Putamen (tissue), 1 donor: ENCODE results near the gene SPHKAP.
A peak's percentile ranks its signal among the peaks of the same experiment; 100 is the strongest.
"Not testable (repeated sequence)": the region's sequence is repeated elsewhere in the genome, so short reads cannot be mapped to it uniquely, and the experiment has no call there.

Source experiments
- DNase-seq: peaks from one replicate; pipeline ENCODE4 v3.0.0-alpha.2; 2016; ENCODE audit warnings: low spot score

SPHKAP gene

DNA sequence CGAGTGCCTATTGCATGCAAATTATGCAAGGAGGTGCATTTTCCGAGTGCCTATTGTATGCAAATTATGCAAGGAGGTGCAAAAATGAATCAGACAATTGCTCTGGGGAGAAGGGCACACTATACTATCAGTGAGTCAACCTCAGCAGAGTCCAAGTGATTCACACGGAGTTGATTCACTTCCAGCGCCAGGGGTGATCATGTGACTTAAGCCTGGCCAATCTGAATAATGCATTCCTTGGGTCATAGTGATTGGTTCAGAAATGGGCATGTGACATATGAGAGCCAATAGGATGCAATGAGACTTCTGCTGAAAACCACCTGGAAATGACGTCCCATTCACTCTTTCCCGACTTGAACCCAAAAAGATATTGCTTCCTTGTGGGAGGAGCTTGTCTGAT lies 157.9 kb downstream of the SPHKAP start:
- DNase-seq = no peak

DNA sequence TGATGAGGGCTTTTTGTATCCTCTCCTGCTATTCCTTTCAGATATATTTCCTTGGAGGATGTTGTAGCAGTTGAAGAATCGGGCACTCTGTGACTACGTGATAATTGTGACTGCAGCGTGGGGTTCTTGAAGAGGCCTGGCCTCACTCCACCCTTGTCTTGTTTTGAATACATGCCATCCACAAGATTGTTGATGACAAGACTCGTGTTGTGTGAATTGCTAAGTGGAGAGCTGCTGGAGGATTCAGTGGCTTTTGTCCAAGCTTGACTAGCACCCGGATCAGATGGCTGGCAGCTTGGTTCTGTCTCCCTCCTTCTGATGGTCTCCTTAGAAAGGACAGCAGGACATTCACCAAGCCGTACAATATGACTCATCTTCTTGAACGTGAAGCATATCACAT lies 163.2 kb downstream of the SPHKAP start:
- no peak for DNase-seq

GRCh38 chr2:228017784-228018183 lies 163.7 kb downstream of the SPHKAP start:
- DNase-seq = peak; percentile 14

GRCh38 chr2:228016402-228016801 lies 165.1 kb downstream of the SPHKAP start:
- DNase-seq = no peak

- no peak for DNase-seq
These were observed 165.7 kb downstream of the SPHKAP start for GRCh38 chr2:228015741-228016140.

DNA sequence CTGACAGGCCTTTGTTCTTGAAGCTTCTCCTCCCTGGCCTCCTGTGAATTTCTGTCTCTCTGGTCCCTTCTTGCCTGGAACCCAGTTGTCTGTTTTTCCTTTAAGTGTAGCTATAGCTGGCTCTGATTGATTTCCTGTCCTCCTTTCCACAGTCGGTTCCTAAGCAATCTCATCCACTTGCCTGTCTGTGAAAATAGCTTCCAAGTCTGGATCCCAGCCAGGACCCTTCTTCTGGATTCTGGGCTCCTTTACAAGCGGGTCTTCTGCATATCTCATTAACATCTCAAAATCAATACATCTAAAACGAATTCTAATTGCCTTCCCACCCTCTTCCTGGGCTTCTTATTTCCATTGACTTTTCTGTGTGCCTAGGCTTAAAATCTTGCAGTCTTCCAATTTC lies 185.1 kb downstream of the SPHKAP start:
- DNase-seq = no peak

GRCh38 chr2:227990937-227991336 lies 190.6 kb downstream of the SPHKAP start:
- DNase-seq = no peak

- no peak for DNase-seq
These were observed 208.2 kb downstream of the SPHKAP start for GRCh38 chr2:227973241-227973640.

GRCh38 chr2:227971619-227972230 lies 209.8 kb downstream of the SPHKAP start:
- DNase-seq = no peak

GRCh38 chr2:227960317-227960716 lies 221.2 kb downstream of the SPHKAP start:
- no peak for DNase-seq

- DNase-seq = no peak
These were observed 238.5 kb downstream of the SPHKAP start for GRCh38 chr2:227942965-227943364.

- DNase-seq = no peak
These were observed 239.5 kb downstream of the SPHKAP start for GRCh38 chr2:227942021-227942420.

- DNase-seq = peak; percentile 83
These were observed 242.0 kb downstream of the SPHKAP start for GRCh38 chr2:227939271-227940027.

DNA sequence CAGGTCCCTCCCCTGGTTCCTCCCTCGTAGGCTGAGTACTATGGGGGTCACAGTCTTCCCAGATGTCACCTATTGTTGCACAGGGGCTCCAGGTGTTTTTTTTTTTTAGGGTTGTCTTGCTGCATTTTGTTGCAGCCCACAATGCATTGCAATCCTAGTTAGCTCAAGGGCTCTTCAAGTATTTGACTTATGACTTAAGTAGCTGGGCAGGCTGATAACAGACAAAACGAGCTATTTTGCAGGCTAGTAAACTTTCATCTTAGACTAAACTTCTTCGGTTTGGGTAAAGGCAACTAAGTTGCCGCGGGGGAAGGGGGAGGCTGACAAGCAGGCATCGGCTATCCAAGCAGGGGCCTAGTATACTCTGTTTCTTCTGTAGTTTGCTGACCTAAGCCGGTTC lies 245.2 kb downstream of the SPHKAP start:
- not testable (repeated sequence) for DNase-seq

GRCh38 chr2:227933884-227934283 lies 247.6 kb downstream of the SPHKAP start:
- no peak for DNase-seq

DNA sequence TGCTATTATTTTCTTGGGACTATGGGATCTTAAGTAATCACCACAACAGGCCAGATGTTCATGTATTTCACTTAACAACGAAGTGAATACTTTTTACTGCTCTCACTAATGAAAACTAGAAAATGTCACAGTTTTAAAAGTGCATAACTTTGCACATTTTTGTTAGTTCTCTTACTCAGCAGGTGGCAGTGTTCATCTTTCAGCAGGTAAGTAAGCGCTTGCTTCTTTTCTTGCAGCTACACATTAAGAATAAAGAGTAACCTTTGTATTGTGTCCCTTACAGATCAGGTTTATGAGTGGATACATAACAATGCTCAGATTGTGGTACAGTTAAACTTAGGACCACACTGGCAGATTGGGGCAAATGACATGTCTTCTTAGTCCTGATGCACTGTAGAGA lies 249.1 kb downstream of the SPHKAP start:
- DNase-seq = no peak

- no peak for DNase-seq
These were observed 249.5 kb downstream of the SPHKAP start for GRCh38 chr2:227932001-227932400.
